DMS153 treated with DMSO at 0.1 percent for 48 hours (cell line): Measurements from ENCODE around the gene AP4B1.

ENCODE experiments used
- DNase-seq: peaks from one replicate; lab custom pipeline; 2025; ENCODE audit not compliant: unreplicated experiment; lab: John Stamatoyannopoulos, UW

AP4B1 gene

GRCh38 chr1:113930499-113931161, 26.0 kb upstream of the AP4B1 start:
- no peak for DNase-seq

- no peak for DNase-seq
Observed at GRCh38 chr1:113929750-113930498, 25.3 kb upstream of the AP4B1 start.

GRCh38 chr1:113928941-113929749, 24.5 kb upstream of the AP4B1 start, which contains the start of gene HIPK1:
HIPK1 (plus strand) TSS chr1:113929324.
- DNase-seq = peak; percentile 71

- no peak for DNase-seq
Observed at GRCh38 chr1:113928187-113928930, 23.8 kb upstream of the AP4B1 start.

GRCh38 chr1:113924473-113924872, 19.9 kb upstream of the AP4B1 start:
- DNase-seq = no peak

GRCh38 chr1:113922957-113923356, 18.4 kb upstream of the AP4B1 start:
- DNase-seq = no peak

GRCh38 chr1:113918243-113918642, 13.6 kb upstream of the AP4B1 start:
- no peak for DNase-seq

GRCh38 chr1:113917400-113918082, 12.9 kb upstream of the AP4B1 start:
- no peak for DNase-seq

GRCh38 chr1:113916974-113917373, 12.4 kb upstream of the AP4B1 start:
- no peak for DNase-seq

- DNase-seq = no peak
Observed at GRCh38 chr1:113913887-113914664, 9.5 kb upstream of the AP4B1 start.

- DNase-seq = no peak
Observed at GRCh38 chr1:113913312-113913668, 8.7 kb upstream of the AP4B1 start.

- DNase-seq = no peak
Observed at GRCh38 chr1:113912594-113913311, 8.2 kb upstream of the AP4B1 start.

- DNase-seq = no peak
Observed at GRCh38 chr1:113905435-113905861, 849 bp upstream of the AP4B1 start.

GRCh38 chr1:113904293-113904673, 316 bp downstream of the AP4B1 start:
- DNase-seq = no peak

- DNase-seq = no peak
Observed at GRCh38 chr1:113903501-113904292, 902 bp downstream of the AP4B1 start.

GRCh38 chr1:113901191-113901590, 3.4 kb downstream of the AP4B1 start:
- no peak for DNase-seq

- no peak for DNase-seq
Observed at GRCh38 chr1:113899111-113899510, 5.5 kb downstream of the AP4B1 start.

GRCh38 chr1:113898241-113898814, 6.3 kb downstream of the AP4B1 start:
- no peak for DNase-seq
